ENCODE measurements around the gene RBX1.
A peak's percentile ranks its signal among the peaks of the same experiment; 100 is the strongest.
"Not testable (repeated sequence)": the region's sequence is repeated elsewhere in the genome, so short reads cannot be mapped to it uniquely, and the experiment has no call there.

RBX1 gene

GRCh38 chr22:41001722-41002122 is 50.5 kb downstream of the RBX1 start:
- H3K27ac ChIP-seq (ENCODE audit: insufficient read depth in 1 of 2, low read depth in 1 of 2, low read length in 2 of 2, poor library complexity in 1 of 2, severe bottlenecking in 2 of 2): no peak overlapping the region
- no peak overlapping the region for H3K4me3 ChIP-seq (ENCODE audit: control insufficient read depth in 1 of 7, extremely low read depth in 1 of 7, insufficient read depth in 4 of 7, low read depth in 2 of 7, low read length in 6 of 7)
- H3K27me3 ChIP-seq (replicated peaks in 2 of 5; ENCODE audit: control insufficient read depth in 4 of 5, insufficient read depth in 5 of 5, low read length in 4 of 5): no peaks in the 10 kb centered on the region
- no peaks in the 10 kb centered on the region for H3K4me1 ChIP-seq (ENCODE audit: control extremely low read depth in 1 of 4, control insufficient read depth in 4 of 4, insufficient read depth in 4 of 4, low read length in 3 of 4)
- peak in 2 of 3 donors; percentile 10 to 15 for DNase-seq
- no peaks in the 10 kb centered on the region for H3K9me3 ChIP-seq (ENCODE audit: control extremely low read depth in 1 of 5, control insufficient read depth in 4 of 5, insufficient read depth in 2 of 5, low read depth in 1 of 5, low read length in 4 of 5)
- ChIA-PET POLR2A (no interaction called here), CTCF (no interaction called here)
- no peaks in the 10 kb centered on the region for H3K36me3 ChIP-seq (ENCODE audit: control insufficient read depth in 4 of 4, insufficient read depth in 4 of 4, low read length in 3 of 4)
- WGBS (ENCODE audit: insufficient coverage): no CpG with 5 or more reads among the region's 1 CpG

- DNase-seq; H3K4me3 ChIP-seq (ENCODE audit: control insufficient read depth in 1 of 7, extremely low read depth in 1 of 7, insufficient read depth in 4 of 7, low read depth in 2 of 7, low read length in 6 of 7); H3K27ac ChIP-seq (ENCODE audit: insufficient read depth in 1 of 2, low read depth in 1 of 2, low read length in 2 of 2, poor library complexity in 1 of 2, severe bottlenecking in 2 of 2); H3K27me3 ChIP-seq (replicated peaks in 2 of 5; ENCODE audit: control insufficient read depth in 4 of 5, insufficient read depth in 5 of 5, low read length in 4 of 5); H3K36me3 ChIP-seq (ENCODE audit: control insufficient read depth in 4 of 4, insufficient read depth in 4 of 4, low read length in 3 of 4); H3K4me1 ChIP-seq (ENCODE audit: control extremely low read depth in 1 of 4, control insufficient read depth in 4 of 4, insufficient read depth in 4 of 4, low read length in 3 of 4); CTCF ChIA-PET; POLR2A ChIA-PET; H3K9me3 ChIP-seq (ENCODE audit: control extremely low read depth in 1 of 5, control insufficient read depth in 4 of 5, insufficient read depth in 2 of 5, low read depth in 1 of 5, low read length in 4 of 5): not testable (repeated sequence)
- WGBS (ENCODE audit: insufficient coverage): 94% methylated on average over 6 of the region's 11 CpGs
These were observed 51.2 kb downstream of the RBX1 start for GRCh38 chr22:41002386-41002785.

GRCh38 chr22:41003066-41003465 is 51.9 kb downstream of the RBX1 start:
- Histone ChIP-seq H3K4me3 (ENCODE audit: control insufficient read depth in 1 of 7, extremely low read depth in 1 of 7, insufficient read depth in 4 of 7, low read depth in 2 of 7, low read length in 6 of 7) (no peak overlapping the region), H3K9me3 (ENCODE audit: control extremely low read depth in 1 of 5, control insufficient read depth in 4 of 5, insufficient read depth in 2 of 5, low read depth in 1 of 5, low read length in 4 of 5) (no peaks in the 10 kb centered on the region), H3K4me1 (ENCODE audit: control extremely low read depth in 1 of 4, control insufficient read depth in 4 of 4, insufficient read depth in 4 of 4, low read length in 3 of 4) (no peaks in the 10 kb centered on the region), H3K36me3 (ENCODE audit: control insufficient read depth in 4 of 4, insufficient read depth in 4 of 4, low read length in 3 of 4) (no peaks in the 10 kb centered on the region), H3K27ac (ENCODE audit: insufficient read depth in 1 of 2, low read depth in 1 of 2, low read length in 2 of 2, poor library complexity in 1 of 2, severe bottlenecking in 2 of 2) (no peak overlapping the region), H3K27me3 (replicated peaks in 2 of 5; ENCODE audit: control insufficient read depth in 4 of 5, insufficient read depth in 5 of 5, low read length in 4 of 5) (no peaks in the 10 kb centered on the region)
- POLR2A ChIA-PET: no interaction called here
- CTCF ChIA-PET: no interaction called here
- WGBS (ENCODE audit: insufficient coverage): 76% methylated on average over 6 of the region's 10 CpGs
- DNase-seq: no peak

- Histone ChIP-seq H3K36me3 (ENCODE audit: control insufficient read depth in 4 of 4, insufficient read depth in 4 of 4, low read length in 3 of 4) (no peaks in the 10 kb centered on the region), H3K4me3 (ENCODE audit: control insufficient read depth in 1 of 7, extremely low read depth in 1 of 7, insufficient read depth in 4 of 7, low read depth in 2 of 7, low read length in 6 of 7) (no peak overlapping the region), H3K27ac (ENCODE audit: insufficient read depth in 1 of 2, low read depth in 1 of 2, low read length in 2 of 2, poor library complexity in 1 of 2, severe bottlenecking in 2 of 2) (no peak overlapping the region), H3K4me1 (ENCODE audit: control extremely low read depth in 1 of 4, control insufficient read depth in 4 of 4, insufficient read depth in 4 of 4, low read length in 3 of 4) (no peaks in the 10 kb centered on the region), H3K27me3 (replicated peaks in 2 of 5; ENCODE audit: control insufficient read depth in 4 of 5, insufficient read depth in 5 of 5, low read length in 4 of 5) (no peaks in the 10 kb centered on the region), H3K9me3 (ENCODE audit: control extremely low read depth in 1 of 5, control insufficient read depth in 4 of 5, insufficient read depth in 2 of 5, low read depth in 1 of 5, low read length in 4 of 5) (no peaks in the 10 kb centered on the region)
- WGBS (ENCODE audit: insufficient coverage): 100% methylated on average over 2 of the region's 5 CpGs
- CTCF ChIA-PET: no interaction called here
- POLR2A ChIA-PET: no interaction called here
- DNase-seq: no peak
These were observed 52.8 kb downstream of the RBX1 start for GRCh38 chr22:41003976-41004375.

GRCh38 chr22:41009222-41009948 is 58.2 kb downstream of the RBX1 start:
- Histone ChIP-seq H3K27ac (ENCODE audit: insufficient read depth in 1 of 2, low read depth in 1 of 2, low read length in 2 of 2, poor library complexity in 1 of 2, severe bottlenecking in 2 of 2) (no peak overlapping the region), H3K27me3 (replicated peaks in 2 of 5; ENCODE audit: control insufficient read depth in 4 of 5, insufficient read depth in 5 of 5, low read length in 4 of 5) (no peaks in the 10 kb centered on the region), H3K9me3 (ENCODE audit: control extremely low read depth in 1 of 5, control insufficient read depth in 4 of 5, insufficient read depth in 2 of 5, low read depth in 1 of 5, low read length in 4 of 5) (no peaks in the 10 kb centered on the region), H3K4me1 (ENCODE audit: control extremely low read depth in 1 of 4, control insufficient read depth in 4 of 4, insufficient read depth in 4 of 4, low read length in 3 of 4) (peaks cover 0 to 8% (median 3%) of the 10 kb centered on the region in 4 experiments), H3K36me3 (ENCODE audit: control insufficient read depth in 4 of 4, insufficient read depth in 4 of 4, low read length in 3 of 4) (no peaks in the 10 kb centered on the region), H3K4me3 (ENCODE audit: control insufficient read depth in 1 of 7, extremely low read depth in 1 of 7, insufficient read depth in 4 of 7, low read depth in 2 of 7, low read length in 6 of 7) (no peak overlapping the region)
- no peak for DNase-seq
- ChIA-PET CTCF (interaction anchor here (1.4 kb wide), 1 partner anchor 14 kb away, joined by 3 read pairs; no protein-coding TSS in a partner anchor), POLR2A (interaction anchor here (0.6 kb wide), 1 partner anchor 40 kb away, joined by 3 read pairs; no protein-coding TSS in a partner anchor)
- WGBS (ENCODE audit: insufficient coverage): 38% methylated on average over 3 of the region's 5 CpGs

GRCh38 chr22:41015003-41015402 is 63.8 kb downstream of the RBX1 start:
- Histone ChIP-seq H3K4me3 (ENCODE audit: control insufficient read depth in 1 of 7, extremely low read depth in 1 of 7, insufficient read depth in 4 of 7, low read depth in 2 of 7, low read length in 6 of 7) (peak overlapping the region in 2 of 7 experiments; percentile 53 to 59), H3K9me3 (ENCODE audit: control extremely low read depth in 1 of 5, control insufficient read depth in 4 of 5, insufficient read depth in 2 of 5, low read depth in 1 of 5, low read length in 4 of 5) (no peaks in the 10 kb centered on the region), H3K4me1 (ENCODE audit: control extremely low read depth in 1 of 4, control insufficient read depth in 4 of 4, insufficient read depth in 4 of 4, low read length in 3 of 4) (peaks cover 0 to 12% (median 6%) of the 10 kb centered on the region in 4 experiments), H3K36me3 (ENCODE audit: control insufficient read depth in 4 of 4, insufficient read depth in 4 of 4, low read length in 3 of 4) (no peaks in the 10 kb centered on the region), H3K27ac (ENCODE audit: insufficient read depth in 1 of 2, low read depth in 1 of 2, low read length in 2 of 2, poor library complexity in 1 of 2, severe bottlenecking in 2 of 2) (no peak overlapping the region), H3K27me3 (replicated peaks in 2 of 5; ENCODE audit: control insufficient read depth in 4 of 5, insufficient read depth in 5 of 5, low read length in 4 of 5) (no peaks in the 10 kb centered on the region)
- 0% methylated on average over 2 of the region's 4 CpGs for WGBS (ENCODE audit: insufficient coverage)
- CTCF ChIA-PET: interaction anchor here (0.6 to 1.5 kb wide), 4 partner anchors 9 to 241 kb away, joined by 3 to 5 read pairs (median 4); no protein-coding TSS in a partner anchor
- DNase-seq: peak in 2 of 3 donors; percentile 18 to 33
- POLR2A ChIA-PET: interaction anchor here (0.6 kb wide), 2 partner anchors 8 to 45 kb away, joined by 3 to 4 read pairs; no protein-coding TSS in a partner anchor

- H3K27me3 ChIP-seq (replicated peaks in 2 of 5; ENCODE audit: control insufficient read depth in 4 of 5, insufficient read depth in 5 of 5, low read length in 4 of 5): no peaks in the 10 kb centered on the region
- no peak for DNase-seq
- WGBS (ENCODE audit: insufficient coverage): 51% methylated on average over 19 of the region's 19 CpGs
- CTCF ChIA-PET: no interaction called here
- H3K27ac ChIP-seq (ENCODE audit: insufficient read depth in 1 of 2, low read depth in 1 of 2, low read length in 2 of 2, poor library complexity in 1 of 2, severe bottlenecking in 2 of 2): peak overlapping the region in 1 of 2 experiments; percentile 64
- H3K9me3 ChIP-seq (ENCODE audit: control extremely low read depth in 1 of 5, control insufficient read depth in 4 of 5, insufficient read depth in 2 of 5, low read depth in 1 of 5, low read length in 4 of 5): no peaks in the 10 kb centered on the region
- peak overlapping the region; percentile 37 to 80 (median 61) for H3K4me3 ChIP-seq (ENCODE audit: control insufficient read depth in 1 of 7, extremely low read depth in 1 of 7, insufficient read depth in 4 of 7, low read depth in 2 of 7, low read length in 6 of 7)
- POLR2A ChIA-PET: interaction anchor here (0.6 to 2.3 kb wide), 5 partner anchors 63 to 175 kb away, joined by 3 to 17 read pairs (median 5); partner anchors contain the start of gene EP300
- H3K4me1 ChIP-seq (ENCODE audit: control extremely low read depth in 1 of 4, control insufficient read depth in 4 of 4, insufficient read depth in 4 of 4, low read length in 3 of 4): peaks cover 0 to 22% (median 17%) of the 10 kb centered on the region in 4 experiments
- no peaks in the 10 kb centered on the region for H3K36me3 ChIP-seq (ENCODE audit: control insufficient read depth in 4 of 4, insufficient read depth in 4 of 4, low read length in 3 of 4)
These were observed 70.0 kb downstream of the RBX1 start for GRCh38 chr22:41021061-41021612.

All from common myeloid progenitor, CD34-positive (primary cell).